ENCODE results near the gene TPCN2.

GRCh38 chr11:69094111-69094914 lies 45.6 kb downstream of the TPCN2 start:
- no peak for TF ChIP-seq CTCF (IDR thresholded peaks at IDR 0.05; ENCODE audit: borderline replicate concordance, extremely low read depth, low read length, poor library complexity, severe bottlenecking)
- no peak for TF ChIP-seq EZH2 (IDR thresholded peaks at IDR 0.05; ENCODE audit: borderline replicate concordance, low read depth, low read length, severe bottlenecking)

Data from DND-41 (cell line).